Activated CD4-positive, alpha-beta T cell treated with anti-CD3 and anti-CD28 coated beads, Interleukin-2, amount 50 U/mL, for 48 hours (primary cell): ENCODE measurements around the gene TMSB15B.
"Not testable (repeated sequence)": the region's sequence is repeated elsewhere in the genome, so short reads cannot be mapped to it uniquely, and the experiment has no call there.

ENCODE experiments used
- DNase-seq, 2 experiments: peaks; one replicate each; pipeline ENCODE4 v3.0.0-alpha.2; 2020

Gene TMSB15B

DNA sequence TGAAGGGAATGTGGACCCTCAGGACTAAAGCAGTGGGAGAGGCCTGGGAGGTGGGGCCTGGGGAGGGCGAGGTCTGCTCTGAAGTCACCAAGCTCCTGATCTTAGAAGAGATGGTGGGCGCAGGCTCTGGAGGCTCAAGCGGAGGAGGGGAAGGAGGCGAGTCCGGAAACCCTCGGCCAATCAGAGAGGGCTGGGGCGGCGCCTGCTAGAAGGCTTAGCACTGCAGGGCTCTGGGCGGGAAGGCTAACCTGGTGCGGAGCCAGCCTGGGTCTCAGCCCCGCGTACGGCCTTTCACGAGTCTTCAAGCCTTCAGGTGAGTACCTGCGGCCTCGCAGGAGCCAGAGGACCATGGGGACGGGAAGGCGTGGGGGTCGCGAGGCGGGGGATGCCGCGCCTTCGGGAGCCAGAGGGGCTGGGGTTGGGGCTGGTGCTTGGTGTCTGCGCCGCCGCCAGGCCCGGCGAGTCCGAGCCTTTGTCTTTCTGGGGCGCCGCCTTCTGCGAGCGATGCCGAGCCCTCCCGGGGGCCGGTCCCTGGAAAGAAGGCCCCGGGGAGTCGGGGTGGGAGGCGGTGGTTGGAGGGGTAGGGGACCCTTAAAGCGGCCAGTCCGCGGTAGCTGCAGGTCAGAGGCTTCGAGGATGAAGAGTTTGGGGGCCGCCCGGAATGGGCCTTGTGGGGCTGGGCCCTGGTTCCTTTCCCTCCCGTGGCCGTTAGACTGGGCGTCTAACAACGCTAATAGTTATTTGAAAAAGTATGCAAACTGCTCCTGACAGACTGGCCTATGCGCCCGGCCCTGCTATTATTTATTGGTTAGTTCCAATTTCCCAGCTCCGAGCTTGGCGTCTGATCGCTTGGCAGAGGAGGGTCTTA lies at the start of gene TMSB15B:
TMSB15B (plus strand) TSS at position 217 of the 868 bp plus-strand sequence.
- not testable (repeated sequence) for DNase-seq

DNA sequence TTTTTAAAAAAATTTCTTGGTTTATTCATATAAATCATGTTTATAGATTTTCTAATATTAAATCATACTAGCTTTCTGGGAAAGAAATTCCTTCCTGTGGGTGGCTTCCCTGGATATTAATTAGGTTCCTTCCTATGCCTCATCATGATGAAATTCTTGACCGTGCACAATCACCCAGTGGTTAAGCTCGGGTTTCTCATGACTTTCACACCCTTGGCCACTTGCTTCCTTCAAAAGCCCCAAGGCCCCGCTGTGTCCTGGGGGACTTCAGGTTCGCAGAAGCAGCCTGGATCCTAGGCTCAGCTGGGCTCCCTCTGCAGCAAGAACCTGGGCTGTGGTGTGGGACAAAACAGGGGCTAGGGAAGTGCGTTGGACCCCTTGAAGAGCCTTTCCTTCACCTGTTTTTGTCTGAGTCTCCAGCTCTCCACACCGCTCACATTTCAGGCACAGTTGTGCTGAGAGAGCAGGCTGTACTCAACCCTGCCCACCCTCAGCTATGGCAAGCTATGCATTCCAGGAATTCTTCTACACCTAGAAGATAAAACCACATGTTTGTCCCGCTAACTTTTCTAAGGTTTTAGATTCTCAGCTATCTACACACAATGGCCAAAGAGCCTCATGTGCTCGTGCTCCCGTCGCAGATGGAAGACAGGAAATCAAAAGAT lies 48.9 kb upstream of the TMSB15B start:
- DNase-seq = no peak

DNA sequence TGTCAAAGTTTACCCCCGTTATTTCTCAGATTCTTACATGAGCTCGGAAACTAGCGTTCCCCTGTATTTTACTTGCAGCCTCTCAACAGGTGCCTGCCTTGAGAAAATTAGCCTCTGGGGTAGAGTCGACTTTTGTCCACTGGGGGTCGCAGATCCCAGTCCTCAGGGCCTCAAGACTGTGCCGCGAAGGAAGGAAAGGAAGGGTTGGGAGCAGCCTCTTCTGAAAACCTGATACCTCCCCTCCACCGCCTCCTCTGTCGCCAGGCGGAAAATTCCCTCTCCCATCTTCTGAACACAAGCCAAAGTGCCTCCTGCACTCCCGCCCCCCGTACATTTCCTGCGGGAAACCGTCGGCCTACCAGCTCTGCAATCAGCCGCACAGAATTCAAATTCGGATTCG lies 44.4 kb upstream of the TMSB15B start:
- peak; percentile 44 to 62 for DNase-seq

DNA sequence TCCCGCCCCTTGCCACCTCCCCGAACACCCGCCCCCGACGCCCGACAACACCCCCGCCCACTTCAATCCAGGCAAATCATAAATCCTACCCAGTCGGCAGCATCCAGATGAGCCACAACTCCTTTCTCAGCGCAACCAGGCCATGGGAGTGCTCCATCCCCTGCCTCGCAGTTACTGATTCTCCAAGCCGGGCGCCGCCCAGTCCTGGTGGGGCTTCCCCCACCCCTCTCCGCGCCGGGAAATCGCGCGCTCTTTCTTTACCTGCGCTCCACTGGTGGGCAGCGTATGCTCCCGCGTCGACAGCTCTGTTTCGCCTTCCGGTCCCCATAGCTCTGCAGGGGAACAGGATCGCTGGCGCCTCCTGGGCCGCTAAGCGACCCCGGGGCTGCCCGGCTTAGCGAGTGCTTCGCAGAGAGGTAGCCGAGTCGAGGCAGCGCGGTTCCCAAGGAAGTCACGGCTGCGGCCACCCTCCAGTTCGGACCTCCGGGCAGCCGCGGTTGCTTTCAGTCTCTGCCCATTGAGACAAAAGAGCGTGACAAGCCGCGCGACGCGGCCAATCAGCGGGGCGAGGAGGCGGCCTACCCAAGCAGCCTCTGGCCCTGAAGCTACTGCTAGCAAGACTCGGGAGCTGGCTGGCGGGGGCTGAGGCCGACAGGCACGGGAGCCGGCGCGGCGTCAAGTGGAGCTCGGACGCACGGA lies 43.7 kb upstream of the TMSB15B start:
- DNase-seq = peak; percentile 58 to 67

DNA sequence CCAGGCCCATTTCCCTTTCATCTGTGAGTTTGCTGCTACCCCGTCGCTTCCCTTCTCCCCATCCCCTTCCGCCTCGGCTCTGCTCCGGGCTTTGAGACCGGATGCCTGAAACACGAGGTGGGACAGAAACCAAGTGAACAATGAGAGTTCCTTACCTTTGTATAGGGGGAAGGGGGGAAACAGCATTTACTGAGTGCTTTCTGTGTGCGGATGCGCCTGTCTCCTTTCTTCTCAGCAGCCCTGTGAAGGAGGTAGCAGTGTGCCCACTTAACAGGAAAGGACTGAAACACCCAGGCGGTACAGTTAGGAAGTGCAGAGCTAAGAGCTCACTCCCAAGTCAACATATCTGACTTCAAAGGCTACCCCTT lies 43.2 kb upstream of the TMSB15B start:
- DNase-seq = no peak

DNA sequence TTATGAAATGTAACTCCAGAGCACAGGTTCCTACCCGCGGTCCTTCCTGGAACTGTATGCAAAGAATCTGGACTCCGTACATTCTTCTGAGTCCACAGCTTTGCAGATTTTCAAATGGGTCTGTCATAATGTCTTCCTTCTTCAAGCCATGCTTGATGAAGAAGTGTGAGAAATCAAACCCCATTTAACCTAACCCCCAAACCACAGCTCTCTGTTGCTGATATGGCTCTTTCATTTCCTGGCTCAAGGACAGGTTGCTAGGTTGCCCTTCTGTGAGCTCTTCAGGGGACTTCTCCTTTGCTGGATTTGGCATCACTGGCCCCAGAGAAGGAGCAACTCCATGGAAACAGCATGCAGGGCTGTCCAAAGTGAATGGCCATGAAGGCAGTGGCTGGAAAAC lies 41.9 kb upstream of the TMSB15B start:
- DNase-seq = not testable (repeated sequence)

DNA sequence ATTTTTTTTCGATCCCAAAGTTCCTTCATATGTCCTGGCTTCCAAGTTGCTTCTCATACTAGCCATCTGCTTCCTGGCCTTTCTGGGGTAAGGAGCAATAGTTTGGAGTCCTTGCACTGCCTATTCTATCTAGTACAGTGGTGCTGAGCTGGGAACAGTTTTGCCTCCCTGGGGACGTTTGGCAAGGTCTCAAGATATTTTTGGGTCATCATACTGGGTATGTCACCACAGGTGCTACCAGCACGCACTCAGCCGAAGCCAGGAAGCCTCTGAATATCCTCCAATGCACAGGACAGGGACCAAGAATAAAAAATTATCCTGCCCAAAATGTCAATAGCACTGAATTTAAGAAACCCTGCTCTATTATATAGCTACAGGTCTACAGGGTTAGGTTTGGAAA lies 35.4 kb upstream of the TMSB15B start:
- no peak for DNase-seq

DNA sequence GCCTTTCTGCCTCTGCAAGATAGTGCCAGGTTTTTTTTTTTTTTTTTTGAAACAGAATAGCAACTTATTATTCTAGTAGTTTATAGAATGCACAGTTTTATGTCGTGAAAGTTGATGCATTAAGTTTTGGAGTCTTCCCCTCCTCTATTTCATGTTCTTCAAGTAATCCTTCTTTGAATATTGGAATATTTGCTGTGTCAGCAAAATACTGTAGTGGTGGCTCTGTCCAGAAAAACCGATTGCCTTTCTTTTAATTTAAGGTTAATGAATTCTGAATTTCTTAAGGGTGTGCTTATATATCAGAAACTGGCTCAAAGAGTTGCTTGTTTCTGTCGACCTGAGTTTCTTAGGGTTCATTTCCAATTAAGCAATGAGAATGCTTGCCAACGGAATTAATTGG lies 34.8 kb upstream of the TMSB15B start:
- no peak for DNase-seq

DNA sequence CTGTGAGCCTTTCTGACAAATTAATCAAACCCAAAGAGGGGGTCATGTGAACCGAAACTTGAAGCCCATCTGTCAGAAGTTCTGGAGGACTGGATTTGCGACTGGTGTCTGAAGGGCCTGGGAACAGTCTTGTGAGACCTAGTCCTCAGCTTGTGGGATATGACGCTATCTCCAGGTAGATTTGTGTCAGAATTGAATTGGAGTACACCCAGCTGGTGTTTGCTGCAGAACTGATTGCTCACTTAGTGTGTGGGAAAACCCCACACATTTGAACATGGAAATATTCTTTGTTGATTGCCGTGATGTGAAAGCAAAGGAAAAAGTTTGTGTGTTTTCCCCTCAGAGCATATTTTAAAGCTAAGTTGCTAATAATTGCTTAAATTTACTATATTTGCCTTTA lies 30.3 kb upstream of the TMSB15B start:
- DNase-seq = no peak

DNA sequence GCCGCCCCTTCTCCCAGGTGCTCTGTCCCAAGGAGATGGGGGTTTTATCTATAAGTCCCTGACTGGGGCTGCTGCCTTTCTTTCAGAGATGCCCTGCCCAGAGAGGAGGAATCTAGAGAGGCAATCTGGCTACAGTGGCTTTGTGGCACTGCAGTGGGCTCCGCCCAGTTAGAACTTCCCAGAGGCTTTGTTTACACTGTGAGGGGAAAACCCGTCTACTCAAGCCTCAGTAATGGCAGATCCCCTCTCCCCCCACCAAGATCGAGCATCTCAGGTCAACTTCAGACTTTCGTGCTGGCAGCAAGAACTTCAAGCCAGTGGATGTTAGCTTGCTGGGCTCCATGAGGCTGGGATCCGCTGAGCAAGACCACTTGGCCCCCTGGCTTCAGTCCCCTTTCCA lies 22.2 kb upstream of the TMSB15B start:
- not testable (repeated sequence) for DNase-seq

DNA sequence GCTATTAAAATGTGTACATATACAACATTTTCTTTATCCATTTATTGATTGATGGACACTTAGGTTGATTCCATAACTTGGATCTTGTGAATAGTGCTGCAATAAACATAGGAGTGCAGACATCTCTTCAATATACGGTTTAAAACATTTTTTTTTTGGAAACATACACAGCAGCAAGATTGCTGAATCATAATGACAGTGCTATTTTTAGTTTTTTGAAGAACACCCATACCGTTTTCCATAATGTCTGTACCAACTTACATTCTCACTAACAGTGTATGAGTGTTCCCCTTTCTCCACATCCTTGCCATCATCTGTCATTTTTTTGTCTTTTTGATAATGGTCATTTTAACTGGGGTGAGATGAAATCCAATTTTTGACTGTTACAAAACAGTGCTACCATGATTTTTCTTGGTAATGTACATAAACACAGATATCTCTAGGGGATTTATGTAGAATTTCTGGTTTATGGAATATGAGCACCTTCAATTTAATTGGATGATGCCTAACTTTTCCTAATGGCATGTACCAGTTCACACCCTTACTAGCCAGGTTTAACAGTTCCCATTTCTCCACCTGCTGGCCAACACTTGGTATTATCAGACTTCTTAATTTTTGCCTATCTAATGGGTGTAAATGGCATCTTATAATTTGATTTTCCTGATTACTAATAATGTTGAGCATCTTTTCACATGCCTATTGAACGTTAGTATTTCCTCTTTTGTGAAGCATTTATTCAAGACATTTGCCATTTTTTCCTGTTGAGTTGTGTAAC lies 21.0 kb upstream of the TMSB15B start:
- DNase-seq = no peak

DNA sequence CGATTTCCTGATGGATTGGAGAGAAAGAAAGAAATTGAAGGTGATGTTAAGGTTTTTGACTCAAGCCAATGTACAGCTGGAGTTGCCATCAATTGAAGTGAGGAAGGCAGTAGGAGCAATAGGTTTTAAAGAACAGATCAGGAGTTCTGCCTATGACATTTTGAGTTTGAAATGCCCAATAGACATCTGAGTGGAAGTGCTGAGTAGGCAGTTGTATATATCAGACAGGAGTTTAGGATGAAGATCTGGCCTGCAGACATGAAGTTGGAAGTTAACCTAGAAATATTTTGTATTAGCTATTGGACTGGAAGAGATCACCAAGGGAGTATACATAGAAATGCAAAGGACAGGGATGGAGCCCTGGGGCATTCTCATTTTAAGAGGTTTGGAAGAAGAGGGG lies 12.9 kb upstream of the TMSB15B start:
- DNase-seq = no peak

DNA sequence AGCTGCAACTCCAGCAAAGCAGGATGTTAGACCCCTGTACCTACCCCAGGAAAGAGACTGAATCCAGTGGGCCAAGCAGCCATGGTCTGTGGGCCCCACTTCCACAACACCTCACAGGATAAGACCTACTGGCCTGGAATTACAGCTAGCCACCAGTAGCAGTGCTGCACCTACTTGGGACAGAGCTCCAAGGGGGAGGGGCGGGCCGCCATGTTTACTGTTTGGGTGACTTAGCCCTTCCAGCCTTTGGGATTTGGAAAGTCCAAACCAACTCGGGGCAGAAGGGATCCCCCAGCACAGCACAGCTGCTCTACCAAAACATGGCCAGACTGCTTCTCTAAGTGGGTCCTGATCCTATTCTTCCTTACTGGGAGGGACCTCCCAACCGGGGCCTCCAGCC lies 9.1 kb upstream of the TMSB15B start:
- DNase-seq = no peak

DNA sequence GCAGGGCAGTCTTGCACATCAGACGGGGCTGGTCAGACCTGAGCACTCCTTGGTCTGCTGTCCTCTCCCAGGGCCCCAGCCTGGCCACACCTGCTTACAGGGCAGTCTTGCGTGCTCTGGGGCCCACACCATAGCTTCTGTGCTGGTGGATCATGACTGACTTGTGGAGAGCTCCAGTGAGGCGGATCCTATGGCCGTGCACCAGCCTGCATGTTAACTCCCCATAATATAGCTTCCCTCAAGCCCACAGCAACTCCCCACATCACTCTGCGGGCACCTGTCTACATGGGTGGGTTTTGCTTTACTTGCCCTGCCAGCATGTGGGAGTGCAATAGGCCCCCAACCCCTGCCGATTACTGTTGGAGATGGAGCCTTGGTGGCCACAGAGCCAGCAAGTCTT lies 8.2 kb upstream of the TMSB15B start:
- no peak for DNase-seq

DNA sequence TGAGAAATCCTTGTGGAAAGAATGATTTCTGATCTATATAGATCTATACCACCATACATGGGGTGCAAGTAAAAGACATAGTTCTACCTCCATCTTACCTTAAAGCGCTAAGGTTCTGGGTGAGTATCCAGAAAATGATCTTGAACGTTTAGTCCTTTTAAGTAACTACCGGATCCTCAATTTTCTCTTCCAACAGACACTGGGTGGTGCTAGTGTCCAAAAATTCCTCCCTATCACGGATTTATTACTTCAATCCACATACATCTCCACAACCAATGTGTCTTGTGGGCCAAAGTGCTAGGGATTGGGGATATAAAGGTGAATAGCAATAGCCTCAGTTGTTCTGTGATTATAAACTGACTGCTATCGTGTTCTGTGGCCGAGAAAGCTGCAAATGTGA lies 1.8 kb upstream of the TMSB15B start:
- not testable (repeated sequence) for DNase-seq

DNA sequence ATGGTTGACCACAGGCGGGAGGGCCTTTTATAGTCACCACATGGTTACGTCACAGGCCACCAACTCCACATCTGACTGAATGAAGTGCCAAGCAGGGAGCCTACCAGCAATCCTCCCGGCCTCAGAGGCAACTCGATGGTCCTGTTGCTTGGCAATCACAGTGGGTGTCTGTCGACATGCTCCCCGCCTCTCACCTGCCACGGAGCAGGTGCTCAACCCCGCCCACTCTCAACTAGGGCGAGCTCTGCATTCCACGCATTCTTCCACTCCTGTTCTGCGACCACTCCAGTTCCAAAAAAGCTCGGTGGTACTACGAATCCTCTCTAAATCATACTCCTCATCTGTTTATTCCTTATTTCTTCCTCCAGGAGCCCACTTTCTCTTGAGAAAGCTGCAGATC lies 21.1 kb downstream of the TMSB15B start:
- not testable (repeated sequence) for DNase-seq

DNA sequence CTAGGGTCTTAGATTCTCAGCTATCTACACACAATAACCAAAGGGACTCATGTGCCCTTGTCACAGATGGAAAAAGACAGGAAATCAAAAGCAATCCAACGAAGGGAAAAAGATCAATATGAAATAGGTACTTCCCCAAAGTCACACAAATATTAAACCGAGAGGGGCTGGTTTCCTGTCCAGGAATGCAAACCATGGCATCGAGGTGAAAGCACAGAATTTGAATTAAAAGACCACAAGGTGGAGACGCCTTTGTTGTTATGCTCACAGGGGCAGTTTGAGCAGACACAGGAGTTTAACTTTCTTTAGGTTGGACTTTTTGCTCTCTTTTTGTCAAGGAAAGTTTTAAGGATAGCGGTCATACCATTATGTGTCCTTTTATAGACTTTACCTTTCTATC lies 36.8 kb downstream of the TMSB15B start:
- no peak for DNase-seq

DNA sequence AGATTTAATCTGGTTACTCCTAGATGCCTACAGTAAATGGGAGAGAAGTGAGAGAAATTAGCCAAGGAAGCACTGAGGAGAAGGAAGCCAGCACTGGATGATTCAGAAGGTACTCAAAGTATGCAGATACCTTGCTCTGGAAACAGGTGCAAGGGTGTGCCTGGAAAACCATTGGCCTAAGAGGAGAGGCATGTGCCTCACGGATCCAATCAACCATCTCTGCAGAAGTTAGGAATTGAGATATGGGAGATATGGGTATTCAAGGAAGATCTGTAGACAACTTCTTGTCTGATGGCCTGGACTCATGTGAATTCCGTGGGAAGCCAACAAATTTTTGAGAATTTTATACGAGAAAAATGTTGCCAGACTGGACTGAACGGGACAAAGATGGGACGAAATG lies 46.4 kb downstream of the TMSB15B start:
- DNase-seq = no peak

DNA sequence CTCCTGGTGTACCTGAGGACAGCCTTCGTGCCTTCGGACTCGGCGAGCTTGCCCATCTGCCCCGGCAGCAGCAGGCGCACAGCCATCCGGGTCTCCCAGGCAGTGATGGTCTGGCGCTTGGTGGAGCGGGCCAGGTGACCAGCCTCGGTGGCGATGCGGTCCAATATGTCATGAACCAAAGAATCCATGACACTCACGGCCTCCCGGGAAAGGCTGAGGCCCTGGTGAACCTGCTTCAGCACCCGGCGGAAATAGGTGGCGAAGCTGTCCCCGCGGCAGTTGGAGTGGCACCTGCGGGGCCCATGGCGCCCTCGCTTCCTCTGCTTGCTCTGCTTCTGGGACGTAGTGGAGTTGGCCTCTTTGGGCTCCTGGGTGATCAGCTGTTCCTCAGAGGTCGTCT lies 50.7 kb downstream of the TMSB15B start:
- no peak for DNase-seq

DNA sequence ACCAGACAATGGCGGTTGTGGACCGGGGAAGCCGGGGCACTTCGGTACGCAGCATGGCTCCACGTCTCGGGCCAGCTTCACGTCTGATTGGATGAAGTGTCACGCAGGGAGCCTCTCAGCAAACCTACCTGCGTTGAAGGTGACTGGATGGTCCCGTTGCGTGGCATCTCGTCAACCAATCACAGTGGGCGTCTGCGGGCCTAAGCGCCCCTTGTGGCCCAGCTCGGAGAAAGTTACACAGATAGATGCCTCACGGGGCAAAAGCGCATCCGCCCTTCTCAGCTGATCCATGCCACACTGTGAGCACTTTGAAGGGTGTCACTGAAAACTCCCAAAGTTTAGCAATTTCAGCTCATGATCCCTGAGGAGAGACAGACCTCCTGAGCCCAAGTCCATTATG lies 51.2 kb downstream of the TMSB15B start, which contains the start of gene H2BW1:
H2BW1 (minus strand) TSS at position 103 of the 400 bp plus-strand sequence. CDS start 132 bp downstream, outside the sequence.
- DNase-seq = no peak

DNA sequence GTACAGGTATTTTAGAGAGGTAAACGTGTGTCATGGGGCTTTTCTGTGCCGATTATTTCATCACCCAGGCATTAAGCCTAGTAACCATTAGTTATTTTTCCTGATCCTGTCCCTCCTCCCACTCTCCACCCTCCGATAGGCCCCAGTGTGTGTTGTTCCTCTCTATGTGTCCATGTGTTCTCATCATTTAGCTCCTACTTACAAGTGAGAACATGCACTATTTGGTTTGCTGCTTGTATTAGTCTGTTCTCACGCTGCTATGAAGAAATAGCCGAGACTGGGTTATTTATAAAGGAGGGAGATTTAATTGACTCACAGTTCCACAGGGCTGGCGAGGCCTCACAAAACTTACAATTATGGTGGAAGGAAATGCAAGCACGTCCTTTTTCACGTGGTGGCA lies 53.1 kb downstream of the TMSB15B start:
- not testable (repeated sequence) for DNase-seq
